Measurements from ENCODE around the gene ZNF682. TPM values are rescaled to one million over a fixed set of nuclear protein-coding genes. Genes with fewer than 3 reads are reported as not detected.
A peak's percentile ranks its signal among the peaks of the same experiment; 100 is the strongest.
"Not testable (repeated sequence)": the region's sequence is repeated elsewhere in the genome, so short reads cannot be mapped to it uniquely, and the experiment has no call there.

The ZNF682 gene
- total RNA-seq, 3 donors from 2014 or later, result 6.2 to 8.9 (median 8.7) TPM

- H3K4me3 Mint-ChIP-seq, result peak overlapping the region; percentile 95
- DNase-seq (peak; percentile 56), ATAC-seq (peak; percentile 93 to 95)
- peaks cover 4% of the 10 kb centered on the region for H3K9me3 Mint-ChIP-seq
- H3K4me1 Mint-ChIP-seq (ENCODE audit: low read depth), result peaks cover 17% of the 10 kb centered on the region
- H3K27me3 Mint-ChIP-seq (ENCODE audit: low read depth), result peaks cover 3% of the 10 kb centered on the region
- H3K36me3 Mint-ChIP-seq (ENCODE audit: insufficient read depth), result no peaks in the 10 kb centered on the region
Observed at GRCh38 chr19:20051841-20052768, 12.8 kb upstream of the ZNF682 start.

GRCh38 chr19:20045742-20046141 is 6.4 kb upstream of the ZNF682 start:
- ATAC-seq, H3K4me3 Mint-ChIP-seq: not testable (repeated sequence)

DNA sequence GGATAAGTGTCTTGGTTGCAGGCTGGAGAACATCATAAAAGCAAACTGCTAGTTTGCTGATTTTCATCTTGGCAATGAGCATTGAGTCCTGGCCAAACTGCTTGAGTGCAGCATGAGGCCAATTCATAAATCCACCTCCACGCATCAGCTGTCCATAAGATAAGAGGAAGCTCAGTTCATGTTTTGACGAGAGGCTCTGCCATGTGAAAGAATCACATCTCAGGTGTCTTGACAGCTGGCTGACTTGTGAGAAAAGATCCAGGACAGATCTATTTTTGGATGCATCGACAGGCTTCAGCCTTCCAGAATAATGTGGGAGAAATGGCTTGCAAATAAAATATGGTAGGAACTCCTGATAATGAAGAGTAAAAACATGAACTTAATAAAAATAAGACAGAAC is 5.4 kb upstream of the ZNF682 start:
- ATAC-seq (no peak), DNase-seq (no peak)
- Mint-ChIP-seq H3K4me3 (no peak overlapping the region), H3K9me3 (no peaks in the 10 kb centered on the region), H3K4me1 (ENCODE audit: low read depth) (no peaks in the 10 kb centered on the region), H3K27me3 (ENCODE audit: low read depth) (peaks cover 4% of the 10 kb centered on the region), H3K36me3 (ENCODE audit: insufficient read depth) (no peaks in the 10 kb centered on the region)

More at GRCh38 chr19:20045742-20046141, 6.4 kb upstream of the ZNF682 start:
- not testable (repeated sequence) for H3K9me3 Mint-ChIP-seq; H3K4me1 Mint-ChIP-seq (ENCODE audit: low read depth); H3K27me3 Mint-ChIP-seq (ENCODE audit: low read depth); H3K36me3 Mint-ChIP-seq (ENCODE audit: insufficient read depth); DNase-seq

DNA sequence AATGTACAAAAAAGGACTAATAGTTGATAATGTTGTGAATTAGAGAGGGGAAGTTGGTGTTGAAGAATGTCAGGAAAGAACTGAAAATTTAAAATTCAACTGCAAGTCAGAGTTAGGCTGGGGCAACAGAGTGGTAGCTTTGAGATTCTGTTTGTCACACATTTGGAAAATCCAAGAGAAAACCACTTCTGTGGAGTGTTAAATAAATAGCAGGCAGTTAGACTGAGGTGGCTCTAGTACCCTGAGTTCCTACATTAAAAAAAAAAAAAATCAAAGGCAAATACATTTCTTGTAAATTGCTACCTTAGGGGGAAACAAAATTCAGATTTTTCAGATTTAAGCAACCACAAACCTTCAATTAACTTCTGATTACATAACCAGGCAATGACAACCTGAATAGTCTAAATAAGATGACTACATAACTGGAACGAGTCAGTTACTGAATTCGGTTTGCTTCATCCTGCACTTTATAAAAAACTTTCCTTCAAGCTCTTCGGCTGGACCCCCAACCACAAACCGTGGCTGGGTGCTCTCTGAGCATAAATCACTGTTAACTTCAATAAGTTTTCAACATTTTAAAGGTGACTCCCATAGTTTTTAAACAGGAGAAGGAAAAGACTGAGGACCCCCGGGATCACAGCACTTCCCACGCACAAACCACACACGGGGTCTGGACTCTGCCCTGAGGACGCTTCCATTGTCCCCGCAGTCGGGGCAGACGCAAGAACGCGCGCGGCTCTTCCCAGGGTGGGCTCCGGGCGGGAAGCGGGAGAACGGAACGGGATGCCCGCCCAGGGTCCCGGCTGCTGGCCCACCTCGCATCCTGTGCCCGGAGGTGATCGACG is 725 bp downstream of the ZNF682 start:
- peak overlapping the region; percentile 94 for H3K4me3 Mint-ChIP-seq
- H3K27me3 Mint-ChIP-seq (ENCODE audit: low read depth), result no peaks in the 10 kb centered on the region
- DNase-seq (no peak), ATAC-seq (no peak)
- no peaks in the 10 kb centered on the region for H3K9me3 Mint-ChIP-seq
- peaks cover 3% of the 10 kb centered on the region for H3K36me3 Mint-ChIP-seq (ENCODE audit: insufficient read depth)
- H3K4me1 Mint-ChIP-seq (ENCODE audit: low read depth), result peaks cover 13% of the 10 kb centered on the region

GRCh38 chr19:20035935-20036334 is 3.4 kb downstream of the ZNF682 start:
- no peak overlapping the region for H3K4me3 Mint-ChIP-seq
- peaks cover 4% of the 10 kb centered on the region for H3K36me3 Mint-ChIP-seq (ENCODE audit: insufficient read depth)
- no peaks in the 10 kb centered on the region for H3K27me3 Mint-ChIP-seq (ENCODE audit: low read depth)
- H3K4me1 Mint-ChIP-seq (ENCODE audit: low read depth), result peaks cover 13% of the 10 kb centered on the region
- DNase-seq (no peak), ATAC-seq (no peak)
- H3K9me3 Mint-ChIP-seq, result no peaks in the 10 kb centered on the region

- Mint-ChIP-seq H3K4me1 (ENCODE audit: low read depth) (no peaks in the 10 kb centered on the region), H3K9me3 (no peaks in the 10 kb centered on the region), H3K36me3 (ENCODE audit: insufficient read depth) (peaks cover 15% of the 10 kb centered on the region), H3K4me3 (no peak overlapping the region), H3K27me3 (ENCODE audit: low read depth) (no peaks in the 10 kb centered on the region)
- ATAC-seq (no peak), DNase-seq (no peak)
Observed at GRCh38 chr19:20028611-20029010, 10.7 kb downstream of the ZNF682 start.

DNA sequence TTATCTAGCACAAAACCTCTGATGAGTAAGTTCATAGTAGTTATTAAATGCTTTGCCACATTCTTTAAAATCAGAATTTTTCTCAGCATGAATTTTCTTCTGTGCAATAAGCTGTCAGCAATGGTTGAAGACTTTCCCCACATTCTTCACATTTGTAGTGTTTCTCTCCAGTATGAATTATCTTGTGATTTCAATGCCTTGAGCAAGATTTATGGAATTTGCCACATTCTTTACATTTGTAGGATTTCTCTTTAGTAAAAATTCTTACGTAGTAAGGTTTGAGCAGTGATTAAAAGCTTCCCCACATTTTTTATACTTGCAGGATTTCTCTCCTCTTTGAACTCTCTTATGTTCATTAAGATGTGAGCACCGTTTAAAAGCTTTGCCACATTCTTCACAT is 33.6 kb downstream of the ZNF682 start:
- no peak overlapping the region for H3K4me3 Mint-ChIP-seq
- H3K4me1 Mint-ChIP-seq (ENCODE audit: low read depth), result no peaks in the 10 kb centered on the region
- ATAC-seq (no peak), DNase-seq (no peak)
- H3K36me3 Mint-ChIP-seq (ENCODE audit: insufficient read depth), result peaks cover 39% of the 10 kb centered on the region
- H3K9me3 Mint-ChIP-seq, result peaks cover 36% of the 10 kb centered on the region
- H3K27me3 Mint-ChIP-seq (ENCODE audit: low read depth), result no peaks in the 10 kb centered on the region

DNA sequence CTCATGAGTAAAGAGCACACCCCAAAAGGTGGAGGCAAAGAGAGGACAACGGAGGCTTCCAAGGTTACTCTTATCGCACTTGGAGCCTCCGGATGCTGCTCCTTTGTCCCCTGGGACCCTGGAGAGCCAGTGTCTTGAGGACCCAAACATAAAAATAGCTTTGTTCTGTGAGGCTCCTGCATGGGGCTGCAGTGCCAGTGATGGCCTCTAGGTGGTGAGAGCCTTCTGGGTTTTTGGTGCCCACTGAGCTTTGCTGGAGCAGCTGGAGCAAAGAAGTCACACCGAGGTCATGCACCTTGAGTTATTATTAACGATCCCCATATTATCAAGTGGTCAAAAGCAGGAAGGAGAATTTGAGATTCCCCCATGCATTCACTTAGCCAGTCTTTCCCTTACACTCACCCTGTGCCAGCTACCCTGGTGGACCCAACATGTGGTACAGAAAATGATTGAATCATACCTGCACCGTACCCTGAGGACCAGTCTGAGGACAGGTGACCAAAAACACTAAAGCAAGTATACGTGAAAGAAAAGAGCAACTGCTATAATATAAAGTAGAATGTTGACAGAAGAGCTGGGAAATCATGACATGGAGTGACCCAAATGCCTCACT is 41.5 kb downstream of the ZNF682 start:
- Mint-ChIP-seq H3K36me3 (ENCODE audit: insufficient read depth) (peaks cover 5% of the 10 kb centered on the region), H3K27me3 (ENCODE audit: low read depth) (no peaks in the 10 kb centered on the region), H3K4me3 (no peak overlapping the region), H3K4me1 (ENCODE audit: low read depth) (no peaks in the 10 kb centered on the region), H3K9me3 (peaks cover 12% of the 10 kb centered on the region)
- DNase-seq, result peak; percentile 29
- no peak for ATAC-seq

GRCh38 chr19:19966862-19967261 is 72.4 kb downstream of the ZNF682 start:
- H3K27me3 Mint-ChIP-seq (ENCODE audit: low read depth), result no peaks in the 10 kb centered on the region
- no peaks in the 10 kb centered on the region for H3K36me3 Mint-ChIP-seq (ENCODE audit: insufficient read depth)
- no peak for ATAC-seq
- peaks cover 31% of the 10 kb centered on the region for H3K9me3 Mint-ChIP-seq
- H3K4me3 Mint-ChIP-seq, result no peak overlapping the region
- no peak for DNase-seq
- no peaks in the 10 kb centered on the region for H3K4me1 Mint-ChIP-seq (ENCODE audit: low read depth)

- not testable (repeated sequence) for H3K27me3 Mint-ChIP-seq (ENCODE audit: low read depth); DNase-seq; ATAC-seq; H3K4me3 Mint-ChIP-seq; H3K36me3 Mint-ChIP-seq (ENCODE audit: insufficient read depth); H3K4me1 Mint-ChIP-seq (ENCODE audit: low read depth)
- H3K9me3 Mint-ChIP-seq, result peaks cover 31% of the 10 kb centered on the region
Observed at GRCh38 chr19:19966126-19966525, 73.2 kb downstream of the ZNF682 start.

DNA sequence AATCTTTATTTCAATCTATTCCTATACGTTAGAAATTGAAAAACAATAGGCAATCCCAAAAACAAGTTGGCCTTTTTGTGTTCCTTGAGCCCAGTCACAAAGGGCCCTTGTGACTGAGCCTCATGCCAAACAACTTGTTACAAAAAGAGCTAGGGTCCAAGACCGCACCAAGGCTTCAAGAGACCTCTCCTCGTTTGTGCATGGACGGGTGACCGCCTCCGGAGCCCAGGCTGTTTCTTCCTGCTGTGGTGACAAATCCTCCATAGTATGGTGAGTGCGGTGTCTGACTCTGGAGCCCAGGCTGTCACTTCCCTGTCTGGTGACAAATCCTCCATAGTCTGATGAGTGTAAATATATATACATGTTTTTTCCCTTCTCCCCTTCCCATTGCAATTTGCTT is 74.9 kb downstream of the ZNF682 start:
- Mint-ChIP-seq H3K4me1 (ENCODE audit: low read depth) (no peaks in the 10 kb centered on the region), H3K36me3 (ENCODE audit: insufficient read depth) (no peaks in the 10 kb centered on the region), H3K4me3 (no peak overlapping the region), H3K27me3 (ENCODE audit: low read depth) (no peaks in the 10 kb centered on the region), H3K9me3 (peaks cover 29% of the 10 kb centered on the region)
- no peak for ATAC-seq
- DNase-seq, result no peak

DNA sequence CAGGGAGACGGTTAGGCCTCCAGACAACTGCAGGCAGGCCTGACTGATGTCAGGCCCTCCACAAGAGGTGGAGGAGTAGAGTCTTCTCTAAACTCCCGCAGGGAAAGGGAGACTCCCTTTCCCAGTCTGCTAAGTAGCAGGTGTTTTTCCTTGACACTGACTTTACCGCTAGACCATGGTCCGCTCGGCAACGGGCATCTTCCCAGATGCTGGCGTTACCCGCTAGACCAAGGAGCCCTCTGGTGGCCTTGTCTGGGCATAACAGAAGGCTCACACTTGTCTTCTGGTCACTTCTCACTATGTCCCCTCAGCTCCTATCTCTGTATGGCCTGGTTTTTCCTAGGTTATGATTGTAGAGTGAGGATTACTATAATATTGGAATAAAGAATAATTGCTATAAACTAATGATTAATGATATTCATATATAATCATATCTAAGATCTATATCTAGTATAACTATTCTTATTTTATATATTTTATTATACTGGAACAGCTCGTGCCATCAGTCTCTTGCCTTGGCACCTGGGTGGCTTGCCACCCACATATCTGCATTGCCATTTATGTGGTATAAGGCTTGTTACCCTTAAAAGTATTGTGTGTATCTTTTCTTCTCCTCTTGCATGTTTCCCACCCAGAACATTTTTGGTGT is 80.0 kb downstream of the ZNF682 start:
- not testable (repeated sequence) for H3K36me3 Mint-ChIP-seq (ENCODE audit: insufficient read depth); H3K27me3 Mint-ChIP-seq (ENCODE audit: low read depth); ATAC-seq; H3K4me3 Mint-ChIP-seq; H3K9me3 Mint-ChIP-seq; H3K4me1 Mint-ChIP-seq (ENCODE audit: low read depth)
- DNase-seq, result peak; percentile 59

GRCh38 chr19:19957766-19958165 is 81.5 kb downstream of the ZNF682 start:
- not testable (repeated sequence) for H3K4me3 Mint-ChIP-seq; DNase-seq; H3K9me3 Mint-ChIP-seq; H3K27me3 Mint-ChIP-seq (ENCODE audit: low read depth); H3K4me1 Mint-ChIP-seq (ENCODE audit: low read depth); H3K36me3 Mint-ChIP-seq (ENCODE audit: insufficient read depth); ATAC-seq
